Measurements from ENCODE around the gene INAFM2.
A peak's percentile ranks its signal among the peaks of the same experiment; 100 is the strongest.

The INAFM2 gene

GRCh38 chr15:40307421-40308211, 15.9 kb upstream of the INAFM2 start, which contains the start of gene PLCB2:
PLCB2 (minus strand) TSS chr15:40307935; CDS start chr15:40307672, 263 bp downstream.
- DNase-seq: peak; percentile 74

- no peak for DNase-seq
Observed at GRCh38 chr15:40309344-40309862, 14.1 kb upstream of the INAFM2 start.

- peak; percentile 82 for DNase-seq
Observed at GRCh38 chr15:40310001-40310959, 13.2 kb upstream of the INAFM2 start.

GRCh38 chr15:40310993-40311392, 12.5 kb upstream of the INAFM2 start:
- no peak for DNase-seq

- no peak for DNase-seq
Observed at GRCh38 chr15:40312370-40313158, 10.9 kb upstream of the INAFM2 start.

- DNase-seq: peak; percentile 38
Observed at GRCh38 chr15:40313531-40314398, 9.7 kb upstream of the INAFM2 start.

GRCh38 chr15:40314723-40315276, 8.7 kb upstream of the INAFM2 start:
- no peak for DNase-seq

GRCh38 chr15:40316931-40317330, 6.6 kb upstream of the INAFM2 start:
- no peak for DNase-seq

GRCh38 chr15:40317580-40317979, 5.9 kb upstream of the INAFM2 start:
- DNase-seq: no peak

GRCh38 chr15:40320409-40320808, 3.1 kb upstream of the INAFM2 start:
- no peak for DNase-seq

- peak; percentile 60 for DNase-seq
Observed at GRCh38 chr15:40320931-40321371, 2.5 kb upstream of the INAFM2 start.

- DNase-seq: no peak
Observed at GRCh38 chr15:40322531-40323238, 807 bp upstream of the INAFM2 start.

GRCh38 chr15:40323953-40324937, 753 bp downstream of the INAFM2 start:
- peak; percentile 45 for DNase-seq

GRCh38 chr15:40325188-40325587, 1.7 kb downstream of the INAFM2 start:
- DNase-seq: no peak

GRCh38 chr15:40325700-40326099, 2.2 kb downstream of the INAFM2 start:
- no peak for DNase-seq

GRCh38 chr15:40327457-40327856, 4.0 kb downstream of the INAFM2 start:
- DNase-seq: no peak

GRCh38 chr15:40328176-40328575, 4.7 kb downstream of the INAFM2 start:
- no peak for DNase-seq

- no peak for DNase-seq
Observed at GRCh38 chr15:40328751-40329150, 5.3 kb downstream of the INAFM2 start.

GRCh38 chr15:40329804-40330203, 6.3 kb downstream of the INAFM2 start:
- no peak for DNase-seq

All from stimulated activated CD8-positive, alpha-beta memory T cell treated with anti-CD3 and anti-CD28 coated beads, Interleukin-4, amount 100 ng/mL, for 48 hours (primary cell).